ENCODE results near the gene IRF3.

The IRF3 gene

GRCh38 chr19:49665351-49666119 is at the start of gene IRF3, which contains the start of gene BCL2L12:
Gene IRF3 (minus strand): TSS chr19:49665857. CDS start chr19:49664838, 1,019 bp downstream.
Gene BCL2L12 (plus strand): TSS chr19:49665933. CDS start chr19:49666693, 760 bp downstream.
- DNase-seq, result peak; percentile 98 to 99 (median 99)

- DNase-seq, result no peak
These were observed 47.7 kb upstream of the IRF3 start for GRCh38 chr19:49713236-49713845.

- DNase-seq, result no peak
These were observed 46.8 kb upstream of the IRF3 start for GRCh38 chr19:49712397-49712859.

GRCh38 chr19:49710372-49710951 is 44.8 kb upstream of the IRF3 start:
- no peak for DNase-seq

GRCh38 chr19:49705919-49706318 is 40.3 kb upstream of the IRF3 start:
- no peak for DNase-seq

- no peak for DNase-seq
These were observed 39.4 kb upstream of the IRF3 start for GRCh38 chr19:49704888-49705642.

GRCh38 chr19:49701271-49701786 is 35.7 kb upstream of the IRF3 start:
- DNase-seq, result no peak

GRCh38 chr19:49700563-49700962 is 34.9 kb upstream of the IRF3 start:
- no peak for DNase-seq

- no peak for DNase-seq
These were observed 33.7 kb upstream of the IRF3 start for GRCh38 chr19:49699364-49699763.

- DNase-seq, result no peak
These were observed 31.2 kb upstream of the IRF3 start for GRCh38 chr19:49696865-49697264.

- DNase-seq, result no peak
These were observed 30.5 kb upstream of the IRF3 start for GRCh38 chr19:49696115-49696514.

- DNase-seq, result no peak
These were observed 26.5 kb upstream of the IRF3 start for GRCh38 chr19:49692147-49692506.

GRCh38 chr19:49691243-49692146 is 25.8 kb upstream of the IRF3 start:
- DNase-seq, result peak in 1 of 4 experiments; percentile 21

- DNase-seq, result peak in 2 of 4 experiments; percentile 29 to 31
These were observed 25.1 kb upstream of the IRF3 start, which contains the start of gene CPT1C for GRCh38 chr19:49690656-49691242. Gene CPT1C (plus strand): TSS chr19:49691116. CDS start chr19:49692253, 1,137 bp downstream.

GRCh38 chr19:49690079-49690655 is 24.5 kb upstream of the IRF3 start:
- DNase-seq, result no peak

GRCh38 chr19:49689133-49690078 is 23.7 kb upstream of the IRF3 start, which contains the start of gene ADM5:
Gene ADM5 (plus strand): TSS chr19:49689594. CDS start chr19:49689838, 244 bp downstream.
- DNase-seq, result peak in 2 of 4 experiments; percentile 29 to 39

GRCh38 chr19:49688531-49689132 is 23.0 kb upstream of the IRF3 start:
- DNase-seq, result no peak

GRCh38 chr19:49687566-49688316 is 22.1 kb upstream of the IRF3 start:
- no peak for DNase-seq
